ENCODE results near the gene NPTX1. TPM values are rescaled to one million over a fixed set of nuclear protein-coding genes. Genes with fewer than 3 reads are reported as not detected.

Gene NPTX1
- total RNA-seq, 2 experiments from 2014 or later, result 0.22 TPM; not detected in 1

- CTCF ChIA-PET (ENCODE audit: unreplicated experiment), result no interaction called here
Observed at GRCh38 chr17:80451104-80451775, 25.2 kb downstream of the NPTX1 start.

GRCh38 chr17:80449930-80450576 lies 26.4 kb downstream of the NPTX1 start:
- BruUV-seq (replicated peaks), result no TSS peak
- intact Hi-C loops (cut with micrococcal nuclease; ENCODE audit: unreplicated experiment), result no loop called here
- POLR2A ChIA-PET, result no interaction called here

More at GRCh38 chr17:80451104-80451775, 25.2 kb downstream of the NPTX1 start:
- Histone ChIP-seq H3K9me2 (ENCODE audit: insufficient read depth, low read length) (no peaks in the 10 kb centered on the region), H4K20me1 (ENCODE audit: insufficient read depth, low read length) (no peaks in the 10 kb centered on the region), H3K9me3 (ENCODE audit: low read length) (no peaks in the 10 kb centered on the region), H3K4me2 (ENCODE audit: low read length) (no peak overlapping the region), H3K36me3 (ENCODE audit: insufficient read depth, low read length) (no peaks in the 10 kb centered on the region), H3K4me3 (ENCODE audit: low read depth, low read length, poor library complexity, severe bottlenecking) (no peak overlapping the region), H3K79me2 (ENCODE audit: insufficient read depth, low read depth, low read length) (no peaks in the 10 kb centered on the region), H3K27ac (ENCODE audit: low read depth, low read length, poor library complexity, severe bottlenecking) (no peak overlapping the region), H2AFZ (ENCODE audit: low read length) (no peak overlapping the region), H3K4me1 (ENCODE audit: insufficient read depth, low read length, poor library complexity, severe bottlenecking) (peaks cover 23% of the 10 kb centered on the region)
- POLR2A ChIA-PET, result no interaction called here
- no peak for DNase-seq (ENCODE audit: low spot score)
- BruUV-seq (replicated peaks), result no TSS peak
- intact Hi-C loops (cut with micrococcal nuclease; ENCODE audit: unreplicated experiment), result no loop called here
- TF ChIP-seq CTCF (conservative IDR thresholded peaks at IDR 0.05; ENCODE audit: low read length) (no peak), EZH2phosphoT487 (IDR thresholded peaks at IDR 0.05; ENCODE audit: borderline replicate concordance, low read depth, low read length) (no peak)

More at GRCh38 chr17:80449930-80450576, 26.4 kb downstream of the NPTX1 start:
- H3K27ac ChIP-seq (ENCODE audit: low read depth, low read length, poor library complexity, severe bottlenecking), result no peak overlapping the region
- peaks cover 12% of the 10 kb centered on the region for H3K4me1 ChIP-seq (ENCODE audit: insufficient read depth, low read length, poor library complexity, severe bottlenecking)
- no peaks in the 10 kb centered on the region for H4K20me1 ChIP-seq (ENCODE audit: insufficient read depth, low read length)
- TF ChIP-seq EZH2phosphoT487 (IDR thresholded peaks at IDR 0.05; ENCODE audit: borderline replicate concordance, low read depth, low read length) (no peak), CTCF (conservative IDR thresholded peaks at IDR 0.05; ENCODE audit: low read length) (no peak)
- H3K79me2 ChIP-seq (ENCODE audit: insufficient read depth, low read depth, low read length), result no peaks in the 10 kb centered on the region
- H3K4me3 ChIP-seq (ENCODE audit: low read depth, low read length, poor library complexity, severe bottlenecking), result no peak overlapping the region
- no peaks in the 10 kb centered on the region for H3K9me3 ChIP-seq (ENCODE audit: low read length)
- no peaks in the 10 kb centered on the region for H3K36me3 ChIP-seq (ENCODE audit: insufficient read depth, low read length)
- DNase-seq (ENCODE audit: low spot score), result no peak
- H3K9me2 ChIP-seq (ENCODE audit: insufficient read depth, low read length), result no peaks in the 10 kb centered on the region
- CTCF ChIA-PET (ENCODE audit: unreplicated experiment), result no interaction called here
- H3K4me2 ChIP-seq (ENCODE audit: low read length), result no peak overlapping the region
- no peak overlapping the region for H2AFZ ChIP-seq (ENCODE audit: low read length)
